BJ (cell line): Measurements from ENCODE around the gene FCHO2. TPM values are rescaled to one million over a fixed set of nuclear protein-coding genes. Genes with fewer than 3 reads are reported as not detected.

Source experiments
- CTCF ChIA-PET: fragments of 350-600 bp; formaldehyde crosslinking; extraction: SDS; loops from one replicate; lab custom pipeline; 2021; ENCODE audit warnings: antibody characterized with exemption, inconsistent platforms; lab: Yijun Ruan, JAX
- POLR2A ChIA-PET: fragments of 300-600 bp; sonication (Branson Sonifier 250); formaldehyde crosslinking; extraction: SDS; loops from one replicate; lab custom pipeline; 2021; ENCODE audit warnings: antibody characterized with exemption; lab: Charles Lee
- DNase-seq: peaks from one replicate; pipeline ENCODE4 v3.0.0-alpha.2; 2011; ENCODE audit warnings: low read depth
- H3K27me3 ChIP-seq: 2 replicates; pipeline ENCODE4 v1.6.0; 2011; ENCODE audit warnings: low read length; ENCODE audit not compliant: control insufficient read depth, insufficient read depth
- H3K36me3 ChIP-seq: 2 replicates; pipeline ENCODE4 v1.5.1; 2011; ENCODE audit warnings: low read length; ENCODE audit not compliant: control insufficient read depth, insufficient read depth
- H3K4me3 ChIP-seq: 2 replicates; pipeline ENCODE4 v1.5.1; 2011; ENCODE audit warnings: low read depth, mild to moderate bottlenecking, control low read depth, low read length
- CTCF ChIP-seq: IDR thresholded peaks from 2 replicates; pipeline ENCODE4 v1.5.1; 2011; ENCODE audit warnings: low read depth, mild to moderate bottlenecking, control low read depth, inconsistent platforms, low read length, moderate library complexity; ENCODE audit not compliant: insufficient read depth
- polyA plus RNA-seq: library from polyadenylated mRNA; depleted of rRNA; stranded (reverse); fragments of >200 nt; gene quantifications from 2 replicates; pipeline ENCODE4 v1.2.3, GENCODE V29; 2011

Gene FCHO2
- polyA plus RNA-seq, 1 experiment, result 15.7 TPM

GRCh38 chr5:72985719-72986118 lies 29.9 kb downstream of the FCHO2 start:
- POLR2A ChIA-PET, result no interaction called here
- H3K4me3 ChIP-seq, result no peak overlapping the region
- TF ChIP-seq CTCF, result no peak
- H3K27me3 ChIP-seq, result no peaks in the 10 kb centered on the region
- H3K36me3 ChIP-seq, result 0 out of 2 replicates have a peak, but pooled peaks cover 2% of the 10 kb centered on the region
- CTCF ChIA-PET, result no interaction called here
- no peak for DNase-seq

GRCh38 chr5:72988769-72989168 lies 32.9 kb downstream of the FCHO2 start:
- no peak for TF ChIP-seq CTCF
- ChIA-PET POLR2A (no interaction called here), CTCF (no interaction called here)
- Histone ChIP-seq H3K36me3 (no peaks in the 10 kb centered on the region), H3K4me3 (no peak overlapping the region), H3K27me3 (no peaks in the 10 kb centered on the region)
- no peak for DNase-seq

GRCh38 chr5:72991394-72991793 lies 35.6 kb downstream of the FCHO2 start:
- no peak for DNase-seq
- ChIA-PET POLR2A (no interaction called here), CTCF (no interaction called here)

GRCh38 chr5:72994578-72994977 lies 38.7 kb downstream of the FCHO2 start:
- ChIA-PET CTCF (no interaction called here), POLR2A (no interaction called here)
- DNase-seq, result no peak
- no peaks in the 10 kb centered on the region for H3K36me3 ChIP-seq
- no peak overlapping the region for H3K4me3 ChIP-seq
- H3K27me3 ChIP-seq, result no peaks in the 10 kb centered on the region
- no peak for TF ChIP-seq CTCF

More at GRCh38 chr5:72991394-72991793, 35.6 kb downstream of the FCHO2 start:
- H3K36me3 ChIP-seq, result no peaks in the 10 kb centered on the region
- TF ChIP-seq CTCF, result no peak
- H3K4me3 ChIP-seq, result no peak overlapping the region
- no peaks in the 10 kb centered on the region for H3K27me3 ChIP-seq

- POLR2A ChIA-PET, result no interaction called here
- CTCF ChIA-PET, result interaction anchor here (0.6 to 1.2 kb wide), 2 partner anchors 9 to 143 kb away, joined by 3 read pairs; no protein-coding TSS in a partner anchor
Measured at GRCh38 chr5:72996632-72997031, 40.8 kb downstream of the FCHO2 start.

More at GRCh38 chr5:72996632-72997031, 40.8 kb downstream of the FCHO2 start:
- Histone ChIP-seq H3K4me3 (no peak overlapping the region), H3K27me3 (no peaks in the 10 kb centered on the region), H3K36me3 (no peaks in the 10 kb centered on the region)
- DNase-seq, result no peak
- TF ChIP-seq CTCF, result no peak
